ENCODE measurements around the gene CAMK2B.

Gene CAMK2B

GRCh38 chr7:44251881-44252280 lies 73.5 kb downstream of the CAMK2B start:
- DNase-seq: no peak

- DNase-seq: no peak
These were observed 74.1 kb downstream of the CAMK2B start for GRCh38 chr7:44251269-44251668.

- DNase-seq: no peak
These were observed 75.7 kb downstream of the CAMK2B start for GRCh38 chr7:44249639-44250234.

GRCh38 chr7:44247868-44248651 lies 77.3 kb downstream of the CAMK2B start:
- no peak for DNase-seq

- DNase-seq: no peak
These were observed 78.8 kb downstream of the CAMK2B start for GRCh38 chr7:44246396-44247113.

- peak; percentile 24 for DNase-seq
These were observed 81.1 kb downstream of the CAMK2B start for GRCh38 chr7:44244282-44244681.

GRCh38 chr7:44242091-44242490 lies 83.3 kb downstream of the CAMK2B start:
- no peak for DNase-seq

- DNase-seq: peak; percentile 70
These were observed 84.3 kb downstream of the CAMK2B start for GRCh38 chr7:44240983-44241510.

- DNase-seq: no peak
These were observed 85.0 kb downstream of the CAMK2B start for GRCh38 chr7:44240376-44240775.

GRCh38 chr7:44239361-44239760 lies 86.0 kb downstream of the CAMK2B start:
- no peak for DNase-seq

GRCh38 chr7:44238116-44238695 lies 87.2 kb downstream of the CAMK2B start:
- DNase-seq: no peak

GRCh38 chr7:44237696-44238095 lies 87.7 kb downstream of the CAMK2B start:
- DNase-seq: no peak

GRCh38 chr7:44236333-44236728 lies 89.1 kb downstream of the CAMK2B start:
- DNase-seq: peak; percentile 46

GRCh38 chr7:44235582-44236332 lies 89.6 kb downstream of the CAMK2B start:
- no peak for DNase-seq

- DNase-seq: no peak
These were observed 90.3 kb downstream of the CAMK2B start for GRCh38 chr7:44235066-44235465.

- DNase-seq: no peak
These were observed 92.3 kb downstream of the CAMK2B start for GRCh38 chr7:44232901-44233715.

- no peak for DNase-seq
These were observed 93.0 kb downstream of the CAMK2B start for GRCh38 chr7:44232396-44232795.

GRCh38 chr7:44231088-44231487 lies 94.3 kb downstream of the CAMK2B start:
- no peak for DNase-seq

GRCh38 chr7:44230286-44230685 lies 95.1 kb downstream of the CAMK2B start:
- no peak for DNase-seq

GRCh38 chr7:44229546-44230105 lies 95.8 kb downstream of the CAMK2B start:
- no peak for DNase-seq

All from inflammatory macrophage treated with lipopolysaccharide for 4 hours (primary cell).